ENCODE measurements around the gene WDR37. TPM values are rescaled to one million over a fixed set of nuclear protein-coding genes. Genes with fewer than 3 reads are reported as not detected.
"Not testable (repeated sequence)": the region's sequence is repeated elsewhere in the genome, so short reads cannot be mapped to it uniquely, and the experiment has no call there.

WDR37 gene
- total RNA-seq, 2 experiments from 2014 or later = 31.4 to 31.6 TPM

DNA sequence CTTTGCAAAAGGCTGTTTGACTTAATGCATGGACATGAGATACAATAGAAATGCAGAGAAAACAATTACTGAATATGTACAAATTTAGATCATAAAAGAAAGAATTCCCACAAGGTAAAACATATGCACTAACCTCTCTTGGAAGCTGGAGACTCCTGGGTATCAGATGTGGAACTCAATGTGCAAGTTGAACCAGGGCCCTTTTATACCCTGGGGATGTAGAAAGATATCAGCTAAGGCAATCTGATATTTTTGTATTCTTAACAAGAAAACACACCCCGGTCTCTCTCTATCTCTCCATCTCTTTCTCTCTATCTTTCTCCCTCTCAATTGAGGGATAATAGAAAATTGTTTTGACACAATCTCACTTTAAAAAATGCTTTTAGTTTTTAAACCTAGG is 30.5 kb upstream of the WDR37 start, which contains the start of gene IDI2:
Gene IDI2 (minus strand): TSS at position 177 of the 400 bp plus-strand sequence. CDS start 1,136 bp downstream, outside the sequence.
- CTCF ChIA-PET = no interaction called here
- POLR2A ChIA-PET = interaction anchor here (1.0 kb wide), 1 partner anchor 12 kb away, joined by 3 read pairs; no protein-coding TSS in a partner anchor
- H3K36me3 Mint-ChIP-seq (ENCODE audit: low read depth) = peaks cover under 1% of the 10 kb centered on the region

DNA sequence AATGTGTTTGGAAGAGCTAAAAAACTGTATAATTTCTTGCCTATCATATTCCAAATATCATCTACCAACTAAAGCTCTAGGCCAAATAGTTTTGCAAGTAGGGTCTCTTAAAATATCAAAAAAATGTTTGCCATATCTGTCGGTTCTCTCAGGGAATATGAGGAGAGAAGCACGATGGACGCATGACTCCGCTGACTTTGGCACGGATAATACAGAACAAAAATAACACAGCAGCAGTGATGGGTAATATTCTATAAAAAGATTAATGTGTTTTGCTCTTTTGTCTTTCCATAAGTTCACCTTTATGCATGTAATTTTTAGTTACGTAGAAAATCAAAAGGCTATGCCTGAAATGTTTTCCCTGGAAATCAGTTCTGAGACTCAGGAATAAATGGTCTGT is 29.6 kb upstream of the WDR37 start:
- Mint-ChIP-seq H3K36me3 (ENCODE audit: low read depth) (no peaks in the 10 kb centered on the region), H3K4me3 (no peak overlapping the region)

More for the DNA sequence above, 30.5 kb upstream of the WDR37 start, which contains the start of gene IDI2:
- no peaks in the 10 kb centered on the region for H3K4me1 Mint-ChIP-seq
- no peak for DNase-seq
- no peak within 1 kb of the TSS for H3K4me3 Mint-ChIP-seq
- no peaks in the 10 kb centered on the region for H3K9me3 Mint-ChIP-seq
- H3K27ac Mint-ChIP-seq = no peak within 1 kb of the TSS
- H3K27me3 Mint-ChIP-seq = no peaks in the 10 kb centered on the region

DNA sequence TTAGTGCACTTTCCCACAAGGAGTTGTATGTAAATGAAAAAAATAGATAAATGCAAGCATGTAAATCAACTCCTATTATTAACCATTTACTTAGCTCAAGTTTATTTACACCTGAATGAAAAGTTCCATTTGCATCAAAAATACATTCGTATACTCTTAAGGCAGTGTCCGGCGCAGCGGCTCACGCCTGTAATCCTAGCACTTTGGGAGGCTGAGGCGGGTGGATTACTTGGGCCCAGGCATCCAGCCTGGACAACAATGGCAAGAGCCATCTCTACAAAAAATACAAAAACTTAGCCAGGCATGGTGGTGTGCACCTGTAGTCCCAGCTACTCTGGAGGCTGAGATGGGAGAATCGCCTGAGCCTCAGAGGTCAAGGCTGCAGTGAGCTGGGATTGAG is 26.3 kb upstream of the WDR37 start:
- ChIA-PET CTCF (interaction anchor here (1.2 kb wide), 1 partner anchor 12 kb away, joined by 4 read pairs; no protein-coding TSS in a partner anchor), POLR2A (interaction anchor here (0.8 kb wide), 1 partner anchor 19 kb away, joined by 3 read pairs; the partner anchor contains the start of gene IDI1)
- Mint-ChIP-seq H3K4me3 (no peak overlapping the region), H3K27me3 (no peaks in the 10 kb centered on the region), H3K4me1 (no peaks in the 10 kb centered on the region), H3K36me3 (ENCODE audit: low read depth) (no peaks in the 10 kb centered on the region), H3K9me3 (no peaks in the 10 kb centered on the region), H3K27ac (no peak overlapping the region)
- no peak for DNase-seq

More for the DNA sequence above, 29.6 kb upstream of the WDR37 start:
- ChIA-PET CTCF (no interaction called here), POLR2A (interaction anchor here (1.0 kb wide), 1 partner anchor 11 kb away, joined by 3 read pairs; no protein-coding TSS in a partner anchor)
- no peaks in the 10 kb centered on the region for H3K27me3 Mint-ChIP-seq
- H3K4me1 Mint-ChIP-seq = no peaks in the 10 kb centered on the region
- no peak overlapping the region for H3K27ac Mint-ChIP-seq
- no peak for DNase-seq
- H3K9me3 Mint-ChIP-seq = no peaks in the 10 kb centered on the region

DNA sequence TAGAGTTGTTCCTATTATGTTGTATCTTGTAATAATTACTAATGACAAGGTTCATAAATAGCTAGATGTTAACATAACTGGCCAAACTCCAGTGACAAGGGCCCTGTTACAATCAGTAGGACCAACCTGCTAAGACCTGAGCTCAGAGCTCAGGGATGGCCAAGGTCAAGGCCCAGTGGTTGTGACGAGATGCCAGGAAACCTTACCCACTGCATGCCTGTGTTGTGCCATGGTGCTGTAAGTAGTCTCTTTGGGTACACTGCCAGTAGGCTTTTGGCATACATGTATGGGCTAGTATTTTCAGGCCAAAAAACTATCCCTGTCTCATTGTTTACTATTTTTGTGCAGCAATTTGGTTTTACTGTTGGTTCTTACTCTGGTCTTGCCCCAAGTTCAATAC is 22.6 kb upstream of the WDR37 start:
- H3K4me3 Mint-ChIP-seq = no peak overlapping the region
- ChIA-PET CTCF (no interaction called here), POLR2A (interaction anchor here (1.1 to 1.5 kb wide), 2 partner anchors 22 to 102 kb away, joined by 3 read pairs; partner anchors contain the start of genes LARP4B and WDR37)
- no peak overlapping the region for H3K27ac Mint-ChIP-seq
- peaks cover 19% of the 10 kb centered on the region for H3K36me3 Mint-ChIP-seq (ENCODE audit: low read depth)
- no peaks in the 10 kb centered on the region for H3K27me3 Mint-ChIP-seq
- H3K4me1 Mint-ChIP-seq = peaks cover 21% of the 10 kb centered on the region
- H3K9me3 Mint-ChIP-seq = no peaks in the 10 kb centered on the region
- no peak for DNase-seq

DNA sequence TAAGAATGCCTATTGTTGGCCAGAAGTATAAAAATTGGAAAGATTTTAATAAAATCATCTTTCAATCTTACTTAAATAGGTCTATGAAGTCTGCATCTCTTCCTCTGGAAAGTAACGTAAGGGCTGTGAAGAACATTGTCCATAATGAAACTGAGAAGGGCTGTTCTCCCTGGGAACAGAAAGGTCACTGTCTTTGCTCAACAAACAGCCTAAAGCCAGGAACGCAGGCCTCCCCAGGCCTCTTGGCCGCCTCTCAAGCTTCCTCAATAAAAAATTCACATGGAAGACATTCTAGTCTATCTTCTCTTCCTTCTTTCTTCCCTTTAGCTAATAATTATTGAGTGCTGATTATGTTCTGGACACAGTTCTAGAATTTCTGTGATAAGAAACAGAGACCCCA is 21.4 kb upstream of the WDR37 start:
- no peak for DNase-seq
- Mint-ChIP-seq H3K27me3 (no peaks in the 10 kb centered on the region), H3K4me3 (no peak overlapping the region), H3K9me3 (no peaks in the 10 kb centered on the region), H3K4me1 (peaks cover 21% of the 10 kb centered on the region), H3K27ac (no peak overlapping the region), H3K36me3 (ENCODE audit: low read depth) (peaks cover 19% of the 10 kb centered on the region)
- ChIA-PET CTCF (no interaction called here), POLR2A (interaction anchor here (2.6 kb wide), 1 partner anchor 15 kb away, joined by 21 read pairs; the partner anchor contains the start of gene IDI1)

DNA sequence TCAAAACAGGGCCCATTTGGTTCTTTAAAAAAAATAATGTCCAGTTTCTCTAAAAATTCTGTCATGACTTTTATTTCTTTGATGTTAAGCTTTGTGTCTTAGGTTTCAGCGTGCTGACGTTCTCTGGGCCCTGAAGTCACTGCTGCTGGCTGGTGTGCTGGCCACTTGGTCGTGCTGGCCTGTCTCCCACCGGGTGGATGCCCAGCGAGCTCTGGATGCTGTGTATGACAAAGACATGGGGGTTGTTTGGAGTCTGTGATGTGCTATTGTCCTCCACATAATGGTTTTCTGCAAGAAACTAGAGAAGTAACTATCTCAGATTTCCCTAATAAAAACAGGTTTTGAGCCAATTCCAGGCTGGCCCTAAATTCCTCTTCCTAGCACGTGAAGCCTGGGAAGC is 21.0 kb upstream of the WDR37 start:
- Mint-ChIP-seq H3K27ac (no peak overlapping the region), H3K4me1 (peaks cover 24% of the 10 kb centered on the region), H3K27me3 (no peaks in the 10 kb centered on the region), H3K36me3 (ENCODE audit: low read depth) (peaks cover 22% of the 10 kb centered on the region), H3K4me3 (no peak overlapping the region), H3K9me3 (no peaks in the 10 kb centered on the region)
- ChIA-PET CTCF (interaction anchor here (1.2 kb wide), 1 partner anchor 16 kb away, joined by 5 read pairs; no protein-coding TSS in a partner anchor), POLR2A (interaction anchor here (2.6 kb wide), 1 partner anchor 15 kb away, joined by 21 read pairs; the partner anchor contains the start of gene IDI1)
- no peak for DNase-seq

DNA sequence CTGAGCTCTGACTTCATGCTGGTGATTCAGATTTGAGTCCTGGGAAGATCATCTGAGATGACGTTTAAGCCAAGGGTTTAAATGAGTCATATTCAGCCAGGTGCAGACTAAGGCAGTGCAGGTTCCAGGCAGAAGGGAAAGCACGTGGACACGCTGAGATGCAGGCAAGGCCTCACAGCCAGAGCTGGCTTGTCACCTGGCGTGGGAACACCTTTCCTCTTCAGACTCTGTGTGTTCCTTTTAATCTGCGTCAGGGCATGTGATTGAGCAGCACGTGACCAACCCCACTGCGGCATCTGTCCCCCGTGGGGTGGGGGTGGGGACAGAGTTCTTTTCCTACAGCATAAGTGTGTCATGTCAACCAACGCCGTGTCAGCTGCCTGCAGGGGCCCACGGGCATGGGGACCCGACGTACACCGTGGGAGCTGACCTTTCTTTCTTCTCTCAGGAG is 19.8 kb upstream of the WDR37 start:
- no peaks in the 10 kb centered on the region for H3K9me3 Mint-ChIP-seq

DNA sequence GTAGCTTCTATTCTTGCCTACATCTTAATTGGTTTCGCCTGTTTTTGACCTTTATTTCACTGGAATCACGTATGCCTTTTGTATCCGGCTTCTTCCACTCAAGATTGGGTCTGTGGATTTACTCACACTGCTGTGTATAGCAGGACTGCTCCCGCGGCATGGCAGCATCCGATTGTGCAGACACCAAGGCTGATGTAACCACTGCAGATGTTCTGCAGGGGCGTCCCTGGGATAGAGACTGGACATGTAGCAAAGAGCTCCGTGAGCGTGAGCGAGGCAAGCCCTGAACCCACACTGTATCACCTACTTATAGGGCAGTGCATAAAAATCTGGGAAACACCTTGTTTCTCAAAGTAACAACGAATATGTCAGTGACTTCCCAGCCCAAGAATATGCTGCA is 19.1 kb upstream of the WDR37 start:
- ChIA-PET CTCF (no interaction called here), POLR2A (interaction anchor here (1.2 to 2.6 kb wide), 3 partner anchors 11 to 32 kb away, joined by 3 to 21 read pairs (median 3); partner anchors contain the start of genes IDI1 and IDI2)
- Mint-ChIP-seq H3K27me3 (no peaks in the 10 kb centered on the region), H3K9me3 (no peaks in the 10 kb centered on the region), H3K4me1 (peaks cover 34% of the 10 kb centered on the region), H3K27ac (peak overlapping the region; percentile 8), H3K4me3 (no peak overlapping the region), H3K36me3 (ENCODE audit: low read depth) (peaks cover 38% of the 10 kb centered on the region)
- DNase-seq = no peak

More for the DNA sequence above, 19.8 kb upstream of the WDR37 start:
- Mint-ChIP-seq H3K36me3 (ENCODE audit: low read depth) (peaks cover 33% of the 10 kb centered on the region), H3K4me3 (no peak overlapping the region), H3K27me3 (no peaks in the 10 kb centered on the region), H3K27ac (no peak overlapping the region), H3K4me1 (peaks cover 33% of the 10 kb centered on the region)
- ChIA-PET CTCF (interaction anchor here (1.2 kb wide), 1 partner anchor 14 kb away, joined by 5 read pairs; no protein-coding TSS in a partner anchor), POLR2A (interaction anchor here (1.0 to 2.6 kb wide), 4 partner anchors 14 to 106 kb away, joined by 3 to 21 read pairs (median 4); partner anchors contain the start of gene IDI1)
- DNase-seq = peak; percentile 35

DNA sequence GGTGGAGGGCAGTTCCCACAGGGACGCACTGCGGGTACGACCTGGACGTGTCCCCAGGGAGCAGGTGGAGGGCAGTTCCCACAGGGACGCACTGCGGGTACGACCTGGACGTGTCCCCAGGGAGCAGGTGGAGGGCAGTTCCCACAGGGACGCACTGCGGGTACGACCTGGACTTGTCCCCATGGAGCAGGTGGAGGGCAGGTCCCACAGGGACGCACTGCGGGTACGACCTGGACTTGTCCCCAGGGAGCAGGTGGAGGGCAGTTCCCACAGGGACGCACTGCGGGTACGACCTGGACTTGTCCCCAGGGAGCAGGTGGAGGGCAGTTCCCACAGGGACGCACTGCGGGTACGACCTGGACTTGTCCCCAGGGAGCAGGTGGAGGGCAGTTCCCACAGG is 17.4 kb upstream of the WDR37 start:
- H3K27me3 Mint-ChIP-seq, H3K9me3 Mint-ChIP-seq, H3K27ac Mint-ChIP-seq, H3K4me3 Mint-ChIP-seq, POLR2A ChIA-PET, DNase-seq, CTCF ChIA-PET: not testable (repeated sequence)
- Mint-ChIP-seq H3K4me1 (peaks cover 45% of the 10 kb centered on the region), H3K36me3 (ENCODE audit: low read depth) (peaks cover 48% of the 10 kb centered on the region)

DNA sequence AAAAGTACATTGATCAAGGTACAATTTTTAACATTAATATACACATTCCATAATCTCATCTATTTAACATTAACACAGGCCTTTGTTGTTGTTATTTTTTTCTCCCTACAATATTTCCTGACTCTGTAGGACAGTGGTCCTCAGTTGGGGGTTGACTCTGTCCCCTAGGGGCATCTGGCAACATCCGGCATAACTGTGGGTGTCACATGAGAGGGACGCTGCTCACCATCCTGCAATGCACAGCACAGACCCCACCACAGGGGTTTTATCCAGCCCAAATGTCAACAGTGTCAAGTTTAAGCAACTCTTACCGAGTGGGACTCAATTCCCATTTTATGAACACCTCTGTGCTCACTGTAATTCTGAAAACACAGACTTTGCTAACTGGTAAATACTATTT is 16.1 kb upstream of the WDR37 start:
- DNase-seq = no peak
- CTCF ChIA-PET = no interaction called here
- Mint-ChIP-seq H3K4me3 (no peak overlapping the region), H3K27me3 (no peaks in the 10 kb centered on the region), H3K9me3 (no peaks in the 10 kb centered on the region), H3K4me1 (peaks cover 59% of the 10 kb centered on the region), H3K36me3 (ENCODE audit: low read depth) (peaks cover 62% of the 10 kb centered on the region), H3K27ac (no peak overlapping the region)
- POLR2A ChIA-PET = no interaction called here

DNA sequence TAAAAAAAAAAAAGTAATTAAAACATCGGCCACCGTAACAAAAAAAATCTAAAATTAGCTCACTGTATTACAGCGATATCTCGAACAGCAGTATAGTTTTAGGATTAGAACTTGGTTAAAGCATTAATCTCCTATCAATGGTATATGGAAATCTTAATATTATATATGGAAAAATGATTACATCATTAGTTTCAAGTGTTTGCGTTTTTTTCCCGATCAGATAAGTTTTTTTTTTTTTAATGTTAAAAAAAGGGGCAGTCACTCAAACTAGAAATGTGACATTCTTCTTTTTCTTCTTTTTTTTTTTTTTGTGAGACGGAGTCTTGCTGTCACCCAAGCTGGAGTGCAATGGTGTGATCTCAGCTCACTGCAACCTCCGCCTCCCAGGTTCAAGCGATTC is 14.7 kb upstream of the WDR37 start:
- DNase-seq = no peak
- POLR2A ChIA-PET = interaction anchor here (0.7 kb wide), 1 partner anchor 14 kb away, joined by 3 read pairs; the partner anchor contains the start of gene WDR37

DNA sequence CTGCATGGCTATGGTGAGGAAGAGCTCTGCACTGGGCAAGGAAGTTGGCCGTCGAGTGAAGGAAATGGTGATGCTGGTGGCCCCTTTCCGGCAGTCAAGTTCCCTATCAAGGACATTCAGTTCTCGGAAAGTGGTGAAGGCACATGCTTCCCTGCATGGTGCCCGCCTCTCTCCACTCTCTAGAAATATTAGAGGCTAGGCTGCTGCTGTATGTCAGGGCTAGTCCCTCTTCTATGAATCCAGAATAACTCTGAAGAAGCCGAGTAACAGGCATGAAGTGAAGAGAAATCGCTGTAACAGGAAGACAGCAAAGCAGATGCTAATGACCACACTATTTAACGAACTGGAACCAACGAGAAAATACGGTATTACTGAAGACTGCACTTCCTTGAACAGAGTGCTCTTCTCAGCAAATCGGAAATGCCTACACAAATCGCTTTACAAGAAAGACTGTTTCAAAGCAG is 12.6 kb upstream of the WDR37 start:
- ChIA-PET CTCF (interaction anchor here (0.7 to 2.3 kb wide), 3 partner anchors 10 to 55 kb away, joined by 3 to 8 read pairs (median 5); partner anchors contain the start of genes GTPBP4 and WDR37), POLR2A (interaction anchor here (0.8 to 3.9 kb wide), 5 partner anchors 10 to 208 kb away, joined by 3 to 51 read pairs (median 12); partner anchors contain the start of genes GTPBP4, LARP4B and WDR37)
- H3K4me1 Mint-ChIP-seq = peaks cover 58% of the 10 kb centered on the region
- peak; percentile 53 for DNase-seq
- H3K4me3 Mint-ChIP-seq = peak overlapping the region; percentile 74
- H3K27ac Mint-ChIP-seq = peak overlapping the region; percentile 91
- no peaks in the 10 kb centered on the region for H3K9me3 Mint-ChIP-seq
- H3K27me3 Mint-ChIP-seq = no peaks in the 10 kb centered on the region
- peaks cover 65% of the 10 kb centered on the region for H3K36me3 Mint-ChIP-seq (ENCODE audit: low read depth)

More for the DNA sequence above, 14.7 kb upstream of the WDR37 start:
- Mint-ChIP-seq H3K27ac (no peak overlapping the region), H3K9me3 (no peaks in the 10 kb centered on the region), H3K27me3 (no peaks in the 10 kb centered on the region), H3K36me3 (ENCODE audit: low read depth) (peaks cover 74% of the 10 kb centered on the region), H3K4me1 (peaks cover 64% of the 10 kb centered on the region), H3K4me3 (no peak overlapping the region)
- CTCF ChIA-PET = interaction anchor here (1.1 to 1.6 kb wide), 3 partner anchors 12 to 24 kb away, joined by 3 to 4 read pairs (median 3); no protein-coding TSS in a partner anchor

DNA sequence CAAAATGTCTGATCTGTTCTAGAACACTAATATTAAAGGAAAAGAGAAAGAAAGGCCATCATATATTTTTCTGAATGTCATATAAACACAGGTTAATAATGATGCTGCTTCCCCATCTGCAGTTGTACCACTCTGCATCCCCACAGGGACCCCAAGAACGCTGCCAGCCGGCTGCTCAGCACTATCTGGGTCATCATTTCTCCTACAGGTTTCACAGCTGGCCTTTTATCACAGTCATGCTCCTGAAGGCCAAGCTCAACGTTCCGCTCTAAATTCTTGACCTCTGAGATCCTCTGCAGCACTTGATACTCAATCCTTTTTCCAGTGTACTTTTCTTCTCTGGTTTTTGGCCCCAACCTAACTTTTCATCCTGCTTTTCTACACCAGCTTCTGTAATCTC is 12.0 kb upstream of the WDR37 start:
- peaks cover 58% of the 10 kb centered on the region for H3K4me1 Mint-ChIP-seq
- H3K27ac Mint-ChIP-seq = peak overlapping the region; percentile 91
- no peaks in the 10 kb centered on the region for H3K9me3 Mint-ChIP-seq
- H3K4me3 Mint-ChIP-seq = peak overlapping the region; percentile 74
- DNase-seq = no peak
- peaks cover 68% of the 10 kb centered on the region for H3K36me3 Mint-ChIP-seq (ENCODE audit: low read depth)
- ChIA-PET CTCF (interaction anchor here (1.4 to 2.3 kb wide), 3 partner anchors 9 to 56 kb away, joined by 5 to 8 read pairs (median 5); partner anchors contain the start of genes GTPBP4 and WDR37), POLR2A (interaction anchor here (0.8 to 3.9 kb wide), 6 partner anchors 9 to 209 kb away, joined by 3 to 51 read pairs (median 10); partner anchors contain the start of genes GTPBP4, LARP4B and WDR37)
- H3K27me3 Mint-ChIP-seq = no peaks in the 10 kb centered on the region
